GM12878 (cell line): Measurements from ENCODE around the gene COL7A1. TPM values are rescaled to one million over a fixed set of nuclear protein-coding genes. Genes with fewer than 3 reads are reported as not detected.

Experiments used
- ATAC-seq: fragments of 200-7000 bp; cut with Tn5 transposase; 3 replicates; pipeline ENCODE4 v1.9.1; 2020; ENCODE audit warnings: mild to moderate bottlenecking, moderate library complexity
- BruUV-seq: library from RNA; stranded (reverse); fragments of 400-500 nt; replicated peaks from 2 replicates; lab custom pipeline; 2021; lab: Mats Ljungman, UMichigan
- CTCF ChIA-PET: fragments of 300-600 bp; sonication (Branson Sonifier 250); formaldehyde crosslinking; extraction: SDS; loops from one replicate; lab custom pipeline; 2021; ENCODE audit warnings: inconsistent platforms; lab: Yijun Ruan, JAX
- POLR2A ChIA-PET: fragments of 350-600 bp; formaldehyde crosslinking; extraction: SDS; loops from one replicate; lab custom pipeline; 2021; ENCODE audit warnings: inconsistent platforms; lab: Charles Lee
- RAD21 ChIA-PET: fragments of 300-600 bp; sonication (Branson Sonifier 250); formaldehyde crosslinking; loops from one replicate; lab custom pipeline; 2023; ENCODE audit warnings: antibody characterized with exemption; ENCODE audit not compliant: unreplicated experiment; lab: Charles Lee
- SMC1A ChIA-PET: fragments of 300-600 bp; sonication (Branson Sonifier 250); formaldehyde crosslinking; loops from one replicate; lab custom pipeline; 2023; ENCODE audit not compliant: unreplicated experiment, uncharacterized antibody; lab: Charles Lee
- DNase-seq: peaks from one replicate; pipeline ENCODE4 v3.0.0-alpha.2; 2011; ENCODE audit warnings: low read depth, low spot score
- FAIRE-seq: peaks from 3 replicates; lab custom pipeline; 2011; peaks lifted over from hg19 to GRCh38; lab: Jason Lieb, UNC
- H2AFZ ChIP-seq: 2 replicates; pipeline ENCODE4 v1.6.0; 2011; ENCODE audit warnings: low read depth, low read length, control low read depth; ENCODE audit not compliant: control insufficient read depth
- H3K27ac ChIP-seq: 2 replicates; pipeline ENCODE4 v1.5.1; 2011; ENCODE audit warnings: control low read depth; ENCODE audit not compliant: control insufficient read depth, insufficient read depth
- H3K27me3 ChIP-seq, 2 experiments: replicated peaks in 1 of 2; 2 replicates each; pipeline versions ENCODE4 v1.6.0 to v1.6.1; 2011; ENCODE audit warnings: low read length in 1 of 2; ENCODE audit not compliant: control insufficient read depth in 2 of 2, insufficient read depth in 2 of 2
- H3K36me3 ChIP-seq, 2 experiments: 2 replicates each; pipeline ENCODE4 v1.5.1; 2011; ENCODE audit warnings: low read length in 1 of 2; ENCODE audit not compliant: control insufficient read depth in 2 of 2, insufficient read depth in 2 of 2
- H3K4me1 ChIP-seq: 2 replicates; pipeline ENCODE4 v1.6.1; 2011; ENCODE audit warnings: mild to moderate bottlenecking, low read length, moderate library complexity, mixed read lengths; ENCODE audit not compliant: control insufficient read depth, insufficient read depth
- H3K4me2 ChIP-seq: 2 replicates; pipeline ENCODE4 v1.6.0; 2011; ENCODE audit warnings: control low read depth; ENCODE audit not compliant: control insufficient read depth, insufficient read depth
- H3K4me3 ChIP-seq: fragments of 200-600 bp; sonication (generic); 2 replicates; pipeline ENCODE4 v1.5.1; 2016
- H3K79me2 ChIP-seq: 2 replicates; pipeline ENCODE4 v1.6.0; 2011; ENCODE audit warnings: low read length; ENCODE audit not compliant: control insufficient read depth, insufficient read depth
- H3K9ac ChIP-seq: 2 replicates; pipeline ENCODE4 v1.8.0; 2011; ENCODE audit warnings: low read length, control low read depth, mixed read lengths; ENCODE audit not compliant: control insufficient read depth, insufficient read depth
- H3K9me3 ChIP-seq: replicated peaks from 3 replicates; pipeline ENCODE4 v1.5.1; 2011; ENCODE audit warnings: mild to moderate bottlenecking, low read length; ENCODE audit not compliant: control insufficient read depth, insufficient read depth
- H4K20me1 ChIP-seq: 2 replicates; pipeline ENCODE4 v1.6.0; 2011; ENCODE audit not compliant: control insufficient read depth, insufficient read depth
- BACH1 ChIP-seq: fragments of 450-650 bp; IDR thresholded peaks from 2 replicates; pipeline ENCODE4 v1.6.1; 2017; ENCODE audit warnings: mild to moderate bottlenecking, borderline replicate concordance
- CHD4 ChIP-seq: fragments of 200-600 bp; sonication (generic); IDR thresholded peaks from 2 replicates; pipeline ENCODE4 v1.6.1; 2016; ENCODE audit warnings: mild to moderate bottlenecking
- EZH2 ChIP-seq: IDR thresholded peaks from 2 replicates; pipeline ENCODE4 v1.6.1; 2012; ENCODE audit warnings: low read depth, mild to moderate bottlenecking, control low read depth, inconsistent platforms, low read length, borderline replicate concordance; ENCODE audit not compliant: control insufficient read depth
- KLF5 ChIP-seq: fragments of 450-650 bp; IDR thresholded peaks from 2 replicates; pipeline ENCODE4 v1.6.1; 2014; ENCODE audit warnings: mild to moderate bottlenecking; ENCODE audit not compliant: partially characterized antibody
- LARP7 ChIP-seq: fragments of 450-650 bp; IDR thresholded peaks from 2 replicates; pipeline ENCODE4 v1.6.1; 2017; ENCODE audit warnings: mild to moderate bottlenecking
- MYB ChIP-seq: fragments of 150-350 bp; IDR thresholded peaks from 2 replicates; pipeline ENCODE4 v1.6.1; 2014; ENCODE audit warnings: mild to moderate bottlenecking, low read depth, low read length, borderline replicate concordance
- POLR2AphosphoS2 ChIP-seq: IDR thresholded peaks from 2 replicates; pipeline ENCODE4 v1.6.1; 2011; ENCODE audit warnings: low read depth, mild to moderate bottlenecking, low read length, improper control_type of control experiment, moderate library complexity
- POU2F2 ChIP-seq: IDR thresholded peaks from 3 replicates; pipeline ENCODE4 v1.6.1; 2011; ENCODE audit warnings: low read depth, mild to moderate bottlenecking, low read length, borderline replicate concordance
- RELB ChIP-seq: fragments of 450-650 bp; IDR thresholded peaks from 2 replicates; pipeline ENCODE4 v1.6.1; 2017; ENCODE audit warnings: low read depth, mild to moderate bottlenecking, moderate library complexity
- SMAD5 ChIP-seq: IDR thresholded peaks from 2 replicates; pipeline ENCODE4 v1.6.1; 2016; ENCODE audit warnings: antibody characterized with exemption, low read depth
- SMARCA5 ChIP-seq: fragments of 450-650 bp; IDR thresholded peaks from 2 replicates; pipeline ENCODE4 v1.6.1; 2017; ENCODE audit warnings: mild to moderate bottlenecking
- ZBTB40 ChIP-seq: fragments of 450-650 bp; IDR thresholded peaks from 2 replicates; pipeline ENCODE4 v1.6.1; 2016; ENCODE audit warnings: mild to moderate bottlenecking, moderate library complexity, borderline replicate concordance
- ZNF217 ChIP-seq: fragments of 450-650 bp; IDR thresholded peaks from 2 replicates; pipeline ENCODE4 v1.6.1; 2017; ENCODE audit warnings: antibody characterized with exemption, mild to moderate bottlenecking
- WGBS: methylation state at CpG from one replicate; pipeline ENCODE4 v1.1.6; 2016; ENCODE audit warnings: low lambda C conversion rate; ENCODE audit not compliant: insufficient replicate concordance, insufficient coverage; ENCODE audit errors: missing lambda C conversion rate; 5-methylcytosine and 5-hydroxymethylcytosine counted together
- in situ Hi-C: fragments of 300-500 bp; cut with MboI; formaldehyde crosslinking; loops from 9 replicates; pipeline ENCODE4 v1.14.3; 2018; ENCODE audit warnings: mixed read lengths
- intact Hi-C: fragments of 100-400 bp; cut with micrococcal nuclease; formaldehyde crosslinking; loops from one replicate; pipeline ENCODE4 v1.14.2; 2022; ENCODE audit not compliant: unreplicated experiment
- polyA plus RNA-seq, 11 experiments: library from polyadenylated mRNA; depleted of rRNA in 4 of 11; unstranded in 6 of 11; stranded (reverse) in 5 of 11; fragments of >200 nt; fragmentation: Nextera tagmentation in 4 of 11; fragmentation: Illumina TruSeq in 1 of 11; extraction: Ambion mirVana in 4 of 11; extraction: Trizol in 1 of 11; gene quantifications; 1 replicate in 1 of 11; 2 replicates in 10 of 11; pipeline versions ENCODE4 v1.2.1 to v1.2.3, GENCODE V29; 2011 to 2016; ENCODE audit warnings: inconsistent platforms in 2 of 11, missing spikeins in 2 of 11, low read depth in 1 of 11
- total RNA-seq, 4 experiments: library from RNA; depleted of rRNA in 3 of 4; stranded (reverse); fragments of >200 nt in 3 of 4; fragmentation: Illumina TruSeq in 1 of 4; extraction: Trizol in 1 of 4; gene quantifications; 2 replicates each; pipeline versions ENCODE4 v1.2.1 to v1.2.3, GENCODE V29; 2013 to 2021
- TF ChIP-seq, protein P1 (sequence below), 3 experiments: IDR thresholded peaks in 2 of 3; conservative IDR thresholded peaks in 1 of 3; 2 replicates each; pipeline ENCODE4 v1.5.1; 2011; ENCODE audit warnings: low read depth in 3 of 3, low read length in 3 of 3, mild to moderate bottlenecking in 3 of 3, control low read depth in 2 of 3, moderate library complexity in 2 of 3, inconsistent platforms in 1 of 3, mixed read lengths in 1 of 3; ENCODE audit not compliant: control insufficient read depth in 2 of 3, insufficient read depth in 1 of 3; ENCODE audit errors: extremely low read depth in 1 of 3

The COL7A1 gene
- total and polyA plus RNA-seq, 10 of the 15 experiments (the other 5 are each of a cell fraction or from before 2014, with no cell fraction given), result 0.01 to 1.9 (median 0.29) TPM; not detected in 1

DNA sequence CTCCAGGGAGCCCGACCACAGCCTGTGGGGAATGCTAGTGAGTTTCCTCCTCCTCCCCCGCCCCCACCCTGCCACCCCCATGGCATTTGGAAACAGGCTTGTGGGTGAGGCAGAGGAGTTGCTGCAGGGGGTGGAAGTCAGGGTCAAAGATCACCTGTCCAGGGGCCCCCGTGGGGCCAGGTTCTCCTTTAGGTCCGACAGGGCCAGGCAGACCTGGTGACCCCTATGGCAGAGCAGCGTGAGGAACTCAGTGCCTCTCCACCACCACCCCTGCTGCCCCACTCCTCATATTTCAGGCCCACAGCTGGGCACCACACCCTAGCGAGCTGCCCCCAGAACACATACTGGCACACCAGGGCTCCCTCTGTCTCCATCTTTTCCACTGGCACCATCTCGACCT lies 22.6 kb downstream of the COL7A1 start:
- Histone ChIP-seq H4K20me1 (no peaks in the 10 kb centered on the region), H3K4me1 (no peaks in the 10 kb centered on the region), H3K9me3 (no peaks in the 10 kb centered on the region), H3K27me3 (no peaks in the 10 kb centered on the region), H3K36me3 (no peaks in the 10 kb centered on the region), H3K4me3 (no peak overlapping the region), H3K4me2 (no peak overlapping the region), H2AFZ (no peak overlapping the region), H3K27ac (no peak overlapping the region), H3K9ac (no peak overlapping the region), H3K79me2 (no peaks in the 10 kb centered on the region)
- in situ Hi-C loops, result no loop called here
- ChIA-PET RAD21 (no interaction called here), SMC1A (no interaction called here), CTCF (interaction anchor here (1.0 kb wide), 1 partner anchor 99 kb away, joined by 3 read pairs; no protein-coding TSS in a partner anchor), POLR2A (no interaction called here)
- no TSS peak for BruUV-seq
- ATAC-seq (no peak), FAIRE-seq (no peak), DNase-seq (no peak)
- intact Hi-C loops, result no loop called here
- WGBS, result 26% methylated on average over 5 of the region's 7 CpGs
- TF ChIP-seq ZNF217, result no peak
- TF ChIP-seq ZBTB40, result no peak
- no peak for TF ChIP-seq SMARCA5
- no peak for TF ChIP-seq POLR2AphosphoS2
- no peak for TF ChIP-seq RELB
- no peak for TF ChIP-seq POU2F2
- TF ChIP-seq KLF5, result no peak
- TF ChIP-seq LARP7, result no peak
- no peak for TF ChIP-seq MYB
- TF ChIP-seq, protein P1, sequence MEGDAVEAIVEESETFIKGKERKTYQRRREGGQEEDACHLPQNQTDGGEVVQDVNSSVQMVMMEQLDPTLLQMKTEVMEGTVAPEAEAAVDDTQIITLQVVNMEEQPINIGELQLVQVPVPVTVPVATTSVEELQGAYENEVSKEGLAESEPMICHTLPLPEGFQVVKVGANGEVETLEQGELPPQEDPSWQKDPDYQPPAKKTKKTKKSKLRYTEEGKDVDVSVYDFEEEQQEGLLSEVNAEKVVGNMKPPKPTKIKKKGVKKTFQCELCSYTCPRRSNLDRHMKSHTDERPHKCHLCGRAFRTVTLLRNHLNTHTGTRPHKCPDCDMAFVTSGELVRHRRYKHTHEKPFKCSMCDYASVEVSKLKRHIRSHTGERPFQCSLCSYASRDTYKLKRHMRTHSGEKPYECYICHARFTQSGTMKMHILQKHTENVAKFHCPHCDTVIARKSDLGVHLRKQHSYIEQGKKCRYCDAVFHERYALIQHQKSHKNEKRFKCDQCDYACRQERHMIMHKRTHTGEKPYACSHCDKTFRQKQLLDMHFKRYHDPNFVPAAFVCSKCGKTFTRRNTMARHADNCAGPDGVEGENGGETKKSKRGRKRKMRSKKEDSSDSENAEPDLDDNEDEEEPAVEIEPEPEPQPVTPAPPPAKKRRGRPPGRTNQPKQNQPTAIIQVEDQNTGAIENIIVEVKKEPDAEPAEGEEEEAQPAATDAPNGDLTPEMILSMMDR (IDR thresholded peaks at IDR 0.05 in 2 of 3, conservative IDR thresholded peaks at IDR 0.05 in 1 of 3; ENCODE audit: control insufficient read depth in 2 of 3, extremely low read depth in 1 of 3, insufficient read depth in 1 of 3, low read depth in 3 of 3, low read length in 3 of 3), result no peak
- TF ChIP-seq CHD4, result no peak
- TF ChIP-seq BACH1, result no peak
- TF ChIP-seq SMAD5, result no peak
- no peak for TF ChIP-seq EZH2
